DND-41 (cell line): Measurements from ENCODE around the gene B4GALNT3.
A peak's percentile ranks its signal among the peaks of the same experiment; 100 is the strongest.

Experiments used
- ATAC-seq: fragments of 200-7000 bp; cut with Tn5 transposase; 3 replicates; pipeline ENCODE4 v1.9.1; 2021; ENCODE audit warnings: low read depth; ENCODE audit not compliant: insufficient read depth
- DNase-seq: peaks from one replicate; pipeline ENCODE4 v3.0.0-alpha.2; 2020
- H2AFZ ChIP-seq: 2 replicates; pipeline ENCODE4 v1.6.0; 2012; ENCODE audit warnings: low read depth, low read length
- H3K27ac ChIP-seq: 2 replicates; pipeline ENCODE4 v1.5.1; 2012; ENCODE audit warnings: low read length, inconsistent platforms
- H3K27me3 ChIP-seq: fragments of 200-600 bp; sonication (generic); 2 replicates; pipeline ENCODE4 v1.6.0; 2012; ENCODE audit warnings: low read length, mild to moderate bottlenecking, inconsistent platforms; ENCODE audit not compliant: insufficient read depth, poor library complexity
- H3K36me3 ChIP-seq: 2 replicates; pipeline ENCODE4 v1.5.1; 2012; ENCODE audit warnings: low read length, inconsistent platforms; ENCODE audit not compliant: insufficient read depth
- H3K4me1 ChIP-seq: 2 replicates; pipeline ENCODE4 v1.5.1; 2012; ENCODE audit warnings: mild to moderate bottlenecking, low read length; ENCODE audit not compliant: insufficient read depth
- H3K4me2 ChIP-seq: 2 replicates; pipeline ENCODE4 v1.6.0; 2012; ENCODE audit warnings: mild to moderate bottlenecking, moderate library complexity, low read length, inconsistent platforms; ENCODE audit not compliant: insufficient read depth
- H3K4me3 ChIP-seq, 2 experiments: fragments of 200-600 bp in 1 of 2; shearing (Covaris generic) in 1 of 2; 2 replicates each; pipeline ENCODE4 v1.5.1; 2012 to 2016; ENCODE audit warnings: inconsistent platforms in 2 of 2, low read length in 2 of 2, mild to moderate bottlenecking in 2 of 2, low read depth in 1 of 2, moderate library complexity in 1 of 2
- H3K79me2 ChIP-seq: 2 replicates; pipeline ENCODE4 v1.6.0; 2012; ENCODE audit warnings: low read length, inconsistent platforms; ENCODE audit not compliant: insufficient read depth
- H3K9ac ChIP-seq: 2 replicates; pipeline ENCODE4 v1.6.0; 2012; ENCODE audit warnings: low read depth, mild to moderate bottlenecking, inconsistent platforms, low read length, moderate library complexity
- H3K9me3 ChIP-seq: 2 replicates; pipeline ENCODE4 v1.5.1; 2012; ENCODE audit warnings: low read length, moderate library complexity, mild to moderate bottlenecking, inconsistent platforms; ENCODE audit not compliant: insufficient read depth, severe bottlenecking
- H4K20me1 ChIP-seq: 2 replicates; pipeline ENCODE4 v1.6.0; 2012; ENCODE audit warnings: low read length; ENCODE audit not compliant: insufficient read depth
- EZH2 ChIP-seq: IDR thresholded peaks from 3 replicates; pipeline ENCODE4 v1.6.1; 2012; ENCODE audit warnings: borderline replicate concordance, low read depth, mild to moderate bottlenecking, moderate library complexity, low read length, inconsistent platforms; ENCODE audit not compliant: severe bottlenecking
- TF ChIP-seq, protein P1 (sequence below): IDR thresholded peaks from 2 replicates; pipeline ENCODE4 v1.5.1; 2012; ENCODE audit warnings: borderline replicate concordance, low read length, moderate library complexity, mild to moderate bottlenecking; ENCODE audit not compliant: poor library complexity, severe bottlenecking; ENCODE audit errors: extremely low read depth

The B4GALNT3 gene

DNA sequence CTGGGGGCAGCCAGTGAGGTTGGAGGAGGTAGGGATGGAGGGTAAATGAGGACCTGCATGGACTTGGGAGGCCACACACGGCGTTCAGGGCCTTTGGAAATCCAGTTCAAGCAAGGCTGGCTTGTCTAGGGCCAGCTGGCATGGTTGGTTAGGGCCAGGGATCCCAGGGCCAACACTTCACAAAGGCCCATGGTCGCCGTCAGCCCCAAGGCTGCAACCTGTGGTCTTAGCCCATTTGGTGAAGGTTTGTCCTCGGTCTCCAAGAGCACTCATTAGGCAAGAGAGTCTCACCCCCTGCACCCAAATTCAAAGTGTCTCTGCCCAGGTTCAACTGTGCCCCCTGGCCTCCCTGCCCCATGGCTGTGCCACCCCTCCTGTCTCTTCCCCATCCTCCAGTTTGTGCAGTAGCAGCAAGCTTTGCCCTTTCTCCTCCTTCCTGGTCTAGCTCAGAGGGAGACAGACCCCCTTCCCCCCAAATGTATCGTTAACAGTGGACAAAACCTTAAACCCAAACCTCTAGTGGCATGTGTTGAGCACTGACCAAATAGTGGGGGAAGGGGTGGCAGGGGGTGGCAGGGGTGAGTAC is 109.4 kb downstream of the B4GALNT3 start:
- H4K20me1 ChIP-seq, result no peaks in the 10 kb centered on the region
- no peak for TF ChIP-seq EZH2
- TF ChIP-seq, protein P1, sequence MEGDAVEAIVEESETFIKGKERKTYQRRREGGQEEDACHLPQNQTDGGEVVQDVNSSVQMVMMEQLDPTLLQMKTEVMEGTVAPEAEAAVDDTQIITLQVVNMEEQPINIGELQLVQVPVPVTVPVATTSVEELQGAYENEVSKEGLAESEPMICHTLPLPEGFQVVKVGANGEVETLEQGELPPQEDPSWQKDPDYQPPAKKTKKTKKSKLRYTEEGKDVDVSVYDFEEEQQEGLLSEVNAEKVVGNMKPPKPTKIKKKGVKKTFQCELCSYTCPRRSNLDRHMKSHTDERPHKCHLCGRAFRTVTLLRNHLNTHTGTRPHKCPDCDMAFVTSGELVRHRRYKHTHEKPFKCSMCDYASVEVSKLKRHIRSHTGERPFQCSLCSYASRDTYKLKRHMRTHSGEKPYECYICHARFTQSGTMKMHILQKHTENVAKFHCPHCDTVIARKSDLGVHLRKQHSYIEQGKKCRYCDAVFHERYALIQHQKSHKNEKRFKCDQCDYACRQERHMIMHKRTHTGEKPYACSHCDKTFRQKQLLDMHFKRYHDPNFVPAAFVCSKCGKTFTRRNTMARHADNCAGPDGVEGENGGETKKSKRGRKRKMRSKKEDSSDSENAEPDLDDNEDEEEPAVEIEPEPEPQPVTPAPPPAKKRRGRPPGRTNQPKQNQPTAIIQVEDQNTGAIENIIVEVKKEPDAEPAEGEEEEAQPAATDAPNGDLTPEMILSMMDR, result no peak
- no peaks in the 10 kb centered on the region for H3K79me2 ChIP-seq
- H2AFZ ChIP-seq, result peak overlapping the region; percentile 87
- no peaks in the 10 kb centered on the region for H3K9me3 ChIP-seq
- H3K27ac ChIP-seq, result no peak overlapping the region
- H3K4me3 ChIP-seq, result peak overlapping the region in 1 of 2 experiments; percentile 69; a peak in 2 of 4 replicates
- DNase-seq (no peak), ATAC-seq (no peak; the same call in 2 of the 3 replicates)
- no peaks in the 10 kb centered on the region for H3K36me3 ChIP-seq
- peaks cover 24% of the 10 kb centered on the region for H3K4me1 ChIP-seq
- H3K27me3 ChIP-seq, result no peaks in the 10 kb centered on the region
- peak overlapping the region; percentile 94 for H3K4me2 ChIP-seq
- H3K9ac ChIP-seq, result peak overlapping the region; percentile 64

DNA sequence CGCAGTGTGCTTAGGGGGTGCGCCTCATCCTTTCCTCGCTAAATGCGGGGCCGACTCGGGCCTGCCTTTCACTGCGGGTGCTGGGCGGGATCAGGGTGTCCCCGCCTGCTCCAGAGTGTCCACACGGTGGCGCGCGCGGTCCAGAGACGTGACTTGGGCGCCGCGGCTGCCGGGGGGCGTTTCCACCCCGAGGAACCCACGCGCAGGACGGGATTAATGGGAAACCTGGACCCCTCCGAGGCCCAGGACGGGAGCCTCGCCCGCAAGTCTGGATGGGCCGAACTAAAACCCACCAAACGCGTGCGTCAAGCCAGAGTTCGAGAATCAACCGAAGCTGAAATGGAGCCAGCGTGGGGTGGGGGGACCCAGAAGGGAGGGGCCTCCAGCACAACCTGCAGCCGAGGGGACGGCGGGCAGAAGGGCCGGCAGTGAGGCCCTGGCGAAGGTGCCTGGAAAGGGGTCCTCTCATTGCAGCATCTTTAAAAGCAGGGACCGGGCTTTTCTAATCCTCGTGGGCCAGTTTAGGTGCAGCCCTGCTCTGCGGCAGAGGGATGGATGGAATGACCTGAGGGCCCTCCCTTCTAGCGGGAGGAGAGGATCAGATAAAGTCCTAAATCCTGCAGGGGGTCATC is 110.2 kb downstream of the B4GALNT3 start:
- H3K9me3 ChIP-seq, result no peaks in the 10 kb centered on the region
- peaks cover 16% of the 10 kb centered on the region for H3K4me1 ChIP-seq
- TF ChIP-seq, protein P1, result peak; percentile 95
- TF ChIP-seq EZH2, result no peak
- H3K9ac ChIP-seq, result peak overlapping the region; percentile 64
- no peaks in the 10 kb centered on the region for H3K79me2 ChIP-seq
- peak; percentile 96 for ATAC-seq
- H3K4me2 ChIP-seq, result peak overlapping the region; percentile 94
- peak overlapping the region; percentile 87 for H2AFZ ChIP-seq
- peak overlapping the region; percentile 56; the same call in 1 of the 2 replicates for H3K27ac ChIP-seq
- DNase-seq, result peak; percentile 85
- H3K36me3 ChIP-seq, result no peaks in the 10 kb centered on the region
- peak overlapping the region; percentile 15 to 69; a peak in 3 of 4 replicates for H3K4me3 ChIP-seq
- H4K20me1 ChIP-seq, result no peaks in the 10 kb centered on the region
- H3K27me3 ChIP-seq, result no peaks in the 10 kb centered on the region

DNA sequence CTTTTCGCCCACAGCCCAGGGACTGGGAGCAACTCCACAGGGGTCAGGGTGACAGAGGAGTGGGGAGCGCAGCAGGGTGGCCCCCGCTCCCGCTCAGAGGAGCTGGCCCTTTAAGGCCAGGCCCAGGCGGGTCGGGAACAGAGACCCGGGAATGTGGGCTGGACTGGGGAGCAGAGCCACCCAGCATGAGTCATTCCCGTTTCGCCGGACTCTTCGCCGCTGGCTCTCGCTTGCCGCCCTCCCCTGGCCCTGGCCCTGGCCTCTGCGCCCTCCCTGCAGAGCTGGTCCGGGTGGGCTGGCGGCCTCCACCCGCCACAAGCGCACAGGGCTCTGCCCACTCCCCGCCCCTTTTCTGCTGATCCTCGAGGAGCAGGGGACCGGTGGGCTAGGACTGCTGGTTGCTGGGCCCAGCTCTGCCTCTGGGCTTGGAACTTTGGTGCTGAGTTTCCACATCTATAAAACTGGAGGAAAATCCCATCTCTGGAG is 110.7 kb downstream of the B4GALNT3 start:
- H2AFZ ChIP-seq, result peak overlapping the region; percentile 87
- H3K4me3 ChIP-seq, result peak overlapping the region in 1 of 2 experiments; percentile 69; a peak in 2 of 4 replicates
- no peaks in the 10 kb centered on the region for H4K20me1 ChIP-seq
- DNase-seq (no peak), ATAC-seq (no peak)
- no peaks in the 10 kb centered on the region for H3K27me3 ChIP-seq
- peak overlapping the region; percentile 94 for H3K4me2 ChIP-seq
- peaks cover 17% of the 10 kb centered on the region for H3K4me1 ChIP-seq
- peak overlapping the region; percentile 56; the same call in 1 of the 2 replicates for H3K27ac ChIP-seq
- no peaks in the 10 kb centered on the region for H3K9me3 ChIP-seq
- H3K9ac ChIP-seq, result peak overlapping the region; percentile 64; the same call in 1 of the 2 replicates
- H3K79me2 ChIP-seq, result no peaks in the 10 kb centered on the region
- H3K36me3 ChIP-seq, result no peaks in the 10 kb centered on the region
- no peak for TF ChIP-seq EZH2
- TF ChIP-seq, protein P1, result no peak
